ENCODE results near the gene PANK2. TPM values are rescaled to one million over a fixed set of nuclear protein-coding genes. Genes with fewer than 3 reads are reported as not detected.
A peak's percentile ranks its signal among the peaks of the same experiment; 100 is the strongest.

The PANK2 gene
- total RNA-seq, 1 donor from 2014 or later = 41.9 TPM

DNA sequence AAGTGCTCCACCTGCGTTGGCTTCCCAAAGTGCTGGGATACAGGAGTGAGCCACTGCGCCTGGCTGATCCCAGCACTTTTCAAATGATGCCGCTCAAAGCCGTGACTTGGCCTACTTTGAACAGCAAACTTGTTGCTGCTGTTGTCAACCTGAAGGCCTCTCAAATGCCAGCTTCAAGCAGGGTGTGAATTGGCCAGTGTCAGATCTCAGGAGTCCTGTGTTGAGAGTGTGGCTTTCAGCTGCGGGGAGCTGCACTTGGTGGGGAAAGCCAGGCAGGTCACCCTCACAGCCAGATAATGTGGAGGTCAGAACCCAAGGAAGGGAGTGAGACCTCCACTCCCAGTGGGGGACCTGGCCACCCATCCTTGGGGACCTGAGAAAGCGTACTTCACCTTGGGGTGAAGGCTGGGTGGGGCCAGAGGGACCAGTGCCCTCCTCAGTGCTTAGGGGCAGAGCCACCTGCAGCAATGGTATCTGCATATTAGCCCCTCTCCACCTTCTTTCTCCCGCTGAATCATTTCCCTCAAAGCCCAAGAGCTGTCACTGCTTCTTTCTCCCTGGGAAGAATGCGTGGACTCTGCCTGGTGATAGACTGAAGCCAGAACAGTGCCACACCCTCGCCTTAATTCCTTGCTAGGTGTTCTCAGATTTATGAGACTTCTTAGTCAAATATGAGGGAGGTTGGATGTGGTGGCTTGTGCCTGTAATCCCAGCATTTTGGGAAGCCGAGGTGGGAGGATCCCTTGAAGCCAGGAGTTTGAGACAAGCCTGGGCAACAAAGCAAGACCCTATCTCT is 19.1 kb upstream of the PANK2 start:
- H3K4me1 Mint-ChIP-seq (ENCODE audit: unreplicated experiment) = peaks cover 12% of the 10 kb centered on the region
- TF ChIP-seq, protein P1, sequence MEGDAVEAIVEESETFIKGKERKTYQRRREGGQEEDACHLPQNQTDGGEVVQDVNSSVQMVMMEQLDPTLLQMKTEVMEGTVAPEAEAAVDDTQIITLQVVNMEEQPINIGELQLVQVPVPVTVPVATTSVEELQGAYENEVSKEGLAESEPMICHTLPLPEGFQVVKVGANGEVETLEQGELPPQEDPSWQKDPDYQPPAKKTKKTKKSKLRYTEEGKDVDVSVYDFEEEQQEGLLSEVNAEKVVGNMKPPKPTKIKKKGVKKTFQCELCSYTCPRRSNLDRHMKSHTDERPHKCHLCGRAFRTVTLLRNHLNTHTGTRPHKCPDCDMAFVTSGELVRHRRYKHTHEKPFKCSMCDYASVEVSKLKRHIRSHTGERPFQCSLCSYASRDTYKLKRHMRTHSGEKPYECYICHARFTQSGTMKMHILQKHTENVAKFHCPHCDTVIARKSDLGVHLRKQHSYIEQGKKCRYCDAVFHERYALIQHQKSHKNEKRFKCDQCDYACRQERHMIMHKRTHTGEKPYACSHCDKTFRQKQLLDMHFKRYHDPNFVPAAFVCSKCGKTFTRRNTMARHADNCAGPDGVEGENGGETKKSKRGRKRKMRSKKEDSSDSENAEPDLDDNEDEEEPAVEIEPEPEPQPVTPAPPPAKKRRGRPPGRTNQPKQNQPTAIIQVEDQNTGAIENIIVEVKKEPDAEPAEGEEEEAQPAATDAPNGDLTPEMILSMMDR (IDR thresholded peaks at IDR 0.05) = no peak
- no peaks in the 10 kb centered on the region for H3K27me3 Mint-ChIP-seq (ENCODE audit: unreplicated experiment)
- H3K27ac Mint-ChIP-seq (ENCODE audit: unreplicated experiment) = no peak overlapping the region
- peaks cover 34% of the 10 kb centered on the region for H3K36me3 Mint-ChIP-seq (ENCODE audit: unreplicated experiment)
- no peak overlapping the region for H3K4me3 Mint-ChIP-seq (ENCODE audit: unreplicated experiment)
- no peak for DNase-seq (ENCODE audit: extremely low spot score, unreplicated experiment)
- H3K9me3 Mint-ChIP-seq (ENCODE audit: unreplicated experiment) = no peaks in the 10 kb centered on the region

DNA sequence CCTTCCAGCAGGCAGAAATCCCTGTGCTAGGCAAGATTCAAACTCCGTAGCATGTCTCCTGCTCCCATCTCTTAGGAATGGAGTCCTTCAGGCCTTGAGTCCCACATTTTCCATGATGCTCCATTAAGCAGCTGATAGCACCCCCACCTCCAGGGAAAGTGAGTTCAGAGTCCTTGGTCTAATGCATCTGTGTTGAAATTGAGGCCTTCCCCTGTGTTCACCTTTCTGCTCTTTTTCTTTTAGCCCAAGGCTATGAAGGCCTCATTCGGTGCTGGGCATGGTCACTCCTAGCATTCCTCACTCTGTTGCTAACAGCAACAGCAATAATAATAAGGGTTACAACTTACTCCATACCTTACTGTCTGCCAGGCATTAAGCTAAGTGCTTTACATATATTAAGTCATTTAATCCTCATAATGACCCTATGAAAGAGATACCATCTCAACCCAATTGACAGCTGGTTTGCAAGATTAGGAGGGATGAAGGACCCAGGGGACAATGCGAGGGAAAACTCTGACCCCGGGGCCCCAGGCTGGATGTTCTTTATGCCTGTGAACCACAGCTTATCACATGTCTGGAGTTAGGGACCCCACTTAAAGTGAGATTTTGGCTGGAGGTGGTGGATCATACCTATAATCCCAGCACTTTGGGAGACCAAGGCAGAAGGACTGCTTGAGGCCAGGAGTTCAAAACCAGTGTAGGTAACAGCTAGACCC is 17.5 kb upstream of the PANK2 start:
- H3K27ac Mint-ChIP-seq (ENCODE audit: unreplicated experiment) = peak overlapping the region; percentile 41

DNA sequence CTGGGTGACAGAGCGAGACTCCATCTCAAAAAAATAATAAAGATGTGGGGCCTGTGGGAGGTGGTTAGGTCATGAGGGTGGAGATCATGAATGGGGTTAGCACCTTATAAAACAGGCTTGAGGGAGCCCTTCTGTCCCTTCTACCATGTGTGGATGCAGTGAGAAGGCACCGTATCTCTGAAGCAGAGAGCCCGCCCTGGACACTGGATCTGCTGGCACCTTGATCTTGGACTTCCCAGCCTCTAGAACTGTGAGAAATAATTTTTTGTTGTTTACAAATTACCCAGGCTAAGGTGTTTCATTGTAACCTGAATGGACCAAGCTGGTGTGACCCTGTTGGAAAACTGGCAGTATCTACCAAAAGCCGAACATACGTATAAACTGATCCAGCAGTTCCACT is 15.7 kb upstream of the PANK2 start:
- H3K36me3 Mint-ChIP-seq (ENCODE audit: unreplicated experiment) = peaks cover 24% of the 10 kb centered on the region
- H3K4me3 Mint-ChIP-seq (ENCODE audit: unreplicated experiment) = no peak overlapping the region
- TF ChIP-seq, protein P1 (IDR thresholded peaks at IDR 0.05) = no peak
- no peaks in the 10 kb centered on the region for H3K9me3 Mint-ChIP-seq (ENCODE audit: unreplicated experiment)
- no peak overlapping the region for H3K27ac Mint-ChIP-seq (ENCODE audit: unreplicated experiment)
- no peak for DNase-seq (ENCODE audit: extremely low spot score, unreplicated experiment)
- peaks cover 31% of the 10 kb centered on the region for H3K4me1 Mint-ChIP-seq (ENCODE audit: unreplicated experiment)
- H3K27me3 Mint-ChIP-seq (ENCODE audit: unreplicated experiment) = no peaks in the 10 kb centered on the region

More for the DNA sequence above, 17.5 kb upstream of the PANK2 start:
- DNase-seq (ENCODE audit: extremely low spot score, unreplicated experiment) = no peak
- TF ChIP-seq, protein P1 (IDR thresholded peaks at IDR 0.05) = no peak
- H3K4me3 Mint-ChIP-seq (ENCODE audit: unreplicated experiment) = no peak overlapping the region
- H3K9me3 Mint-ChIP-seq (ENCODE audit: unreplicated experiment) = no peaks in the 10 kb centered on the region
- H3K27me3 Mint-ChIP-seq (ENCODE audit: unreplicated experiment) = no peaks in the 10 kb centered on the region
- H3K36me3 Mint-ChIP-seq (ENCODE audit: unreplicated experiment) = peaks cover 30% of the 10 kb centered on the region
- H3K4me1 Mint-ChIP-seq (ENCODE audit: unreplicated experiment) = peaks cover 23% of the 10 kb centered on the region

DNA sequence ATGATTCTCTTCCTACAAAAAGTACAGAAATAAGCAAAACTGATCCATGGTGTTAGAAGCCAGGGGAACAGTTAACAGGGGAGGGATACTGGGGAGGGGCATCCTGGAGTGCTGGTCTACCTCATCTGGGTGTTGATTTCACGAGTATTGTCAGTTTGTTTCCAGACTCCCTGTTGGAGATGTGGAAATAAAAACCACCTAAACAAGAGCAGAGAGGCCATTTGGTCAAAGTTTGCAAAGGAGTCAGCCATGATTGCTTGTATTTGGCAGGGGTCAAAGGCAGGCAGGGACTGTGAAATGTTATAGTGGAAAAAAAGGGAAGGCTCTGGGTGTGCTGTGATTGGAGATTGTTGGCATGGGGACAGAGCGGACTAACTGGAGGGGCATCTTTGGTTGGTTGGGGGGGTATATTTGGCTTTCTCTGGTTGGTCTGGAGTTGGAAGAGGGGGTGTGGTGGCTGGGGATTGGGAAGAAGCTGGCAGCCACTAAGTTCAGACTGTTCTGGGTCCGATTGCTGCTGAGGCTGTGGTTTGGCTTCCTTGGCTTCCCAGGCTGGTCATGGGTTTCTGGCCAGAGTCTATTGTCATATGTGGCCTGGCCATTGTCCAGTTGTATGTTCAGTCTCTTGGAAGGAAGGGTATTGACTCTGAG is 14.9 kb upstream of the PANK2 start:
- H3K4me1 Mint-ChIP-seq (ENCODE audit: unreplicated experiment) = peaks cover 31% of the 10 kb centered on the region
- no peak for DNase-seq (ENCODE audit: extremely low spot score, unreplicated experiment)
- H3K4me3 Mint-ChIP-seq (ENCODE audit: unreplicated experiment) = no peak overlapping the region
- no peaks in the 10 kb centered on the region for H3K9me3 Mint-ChIP-seq (ENCODE audit: unreplicated experiment)
- TF ChIP-seq, protein P1 (IDR thresholded peaks at IDR 0.05) = no peak
- peak overlapping the region; percentile 62 for H3K27ac Mint-ChIP-seq (ENCODE audit: unreplicated experiment)
- no peaks in the 10 kb centered on the region for H3K27me3 Mint-ChIP-seq (ENCODE audit: unreplicated experiment)
- H3K36me3 Mint-ChIP-seq (ENCODE audit: unreplicated experiment) = peaks cover 24% of the 10 kb centered on the region
